ENCODE data around the gene ARHGEF4.

ARHGEF4 gene

GRCh38 chr2:130864830-130865800, 28.4 kb downstream of the ARHGEF4 start:
- DNase-seq: peak; percentile 65

GRCh38 chr2:130869441-130870160, 32.9 kb downstream of the ARHGEF4 start:
- no peak for DNase-seq

GRCh38 chr2:130870161-130870485, 33.4 kb downstream of the ARHGEF4 start:
- DNase-seq: no peak

GRCh38 chr2:130870779-130871178, 34.1 kb downstream of the ARHGEF4 start:
- DNase-seq: no peak

GRCh38 chr2:130871843-130872740, 35.4 kb downstream of the ARHGEF4 start:
- DNase-seq: no peak

- no peak for DNase-seq
Observed at GRCh38 chr2:130872741-130873125, 36.0 kb downstream of the ARHGEF4 start.

- peak; percentile 33 for DNase-seq
Observed at GRCh38 chr2:130873700-130874346, 37.1 kb downstream of the ARHGEF4 start.

- DNase-seq: no peak
Observed at GRCh38 chr2:130874512-130874911, 37.8 kb downstream of the ARHGEF4 start.

GRCh38 chr2:130875935-130876334, 39.2 kb downstream of the ARHGEF4 start:
- DNase-seq: no peak

- DNase-seq: no peak
Observed at GRCh38 chr2:130877258-130877657, 40.5 kb downstream of the ARHGEF4 start.

GRCh38 chr2:130878316-130878715, 41.6 kb downstream of the ARHGEF4 start:
- no peak for DNase-seq

- DNase-seq: no peak
Observed at GRCh38 chr2:130878933-130879332, 42.2 kb downstream of the ARHGEF4 start.

GRCh38 chr2:130882111-130882690, 45.5 kb downstream of the ARHGEF4 start:
- DNase-seq: no peak

- no peak for DNase-seq
Observed at GRCh38 chr2:130882991-130883390, 46.3 kb downstream of the ARHGEF4 start.

- no peak for DNase-seq
Observed at GRCh38 chr2:130883496-130883895, 46.8 kb downstream of the ARHGEF4 start.

- no peak for DNase-seq
Observed at GRCh38 chr2:130884013-130884412, 47.3 kb downstream of the ARHGEF4 start.

- no peak for DNase-seq
Observed at GRCh38 chr2:130884503-130884902, 47.8 kb downstream of the ARHGEF4 start.

GRCh38 chr2:130887643-130888042, 50.9 kb downstream of the ARHGEF4 start:
- no peak for DNase-seq

GRCh38 chr2:130890941-130891669, 54.4 kb downstream of the ARHGEF4 start:
- DNase-seq: no peak

- no peak for DNase-seq
Observed at GRCh38 chr2:130891966-130892365, 55.3 kb downstream of the ARHGEF4 start.
